OCI-LY3 (cell line): ENCODE results near the gene CIPC.

Experiments
- H2AFZ ChIP-seq: fragments of 200-600, 300-600 bp; shearing (Covaris generic); 2 replicates; pipeline ENCODE4 v1.6.0; 2014; ENCODE audit warnings: antibody characterized with exemption, low read depth, low read length
- H3K27ac ChIP-seq: fragments of 200-600, 300-600 bp; sonication (generic); 2 replicates; pipeline ENCODE4 v1.5.1; 2014; ENCODE audit warnings: mild to moderate bottlenecking, low read length, moderate library complexity, mixed read lengths
- H3K27me3 ChIP-seq: fragments of 200-600, 300-600 bp; sonication (generic); 2 replicates; pipeline ENCODE4 v1.6.1; 2014; ENCODE audit warnings: low read depth, low read length, mixed read lengths
- H3K36me3 ChIP-seq: fragments of 200-600, 300-600 bp; sonication (generic); replicated peaks from 2 replicates; pipeline ENCODE3; 2014; ENCODE audit warnings: low read depth, low read length, mixed read lengths
- H3K4me1 ChIP-seq: fragments of 300-600, 200-600 bp; sonication (generic); 2 replicates; pipeline ENCODE4 v1.6.1; 2014; ENCODE audit warnings: low read length, mixed read lengths
- H3K4me2 ChIP-seq: fragments of 200-600, 300-600 bp; sonication (generic); 2 replicates; pipeline ENCODE4 v1.6.1; 2014; ENCODE audit warnings: low read length, mixed read lengths
- H3K4me3 ChIP-seq: fragments of 300-600, 200-600 bp; sonication (generic); 2 replicates; pipeline ENCODE4 v1.5.1; 2014; ENCODE audit warnings: antibody characterized with exemption, mild to moderate bottlenecking, low read length, moderate library complexity
- H3K79me2 ChIP-seq: fragments of 300-600, 200-600 bp; shearing (Covaris generic); 2 replicates; pipeline ENCODE4 v1.6.1; 2014; ENCODE audit warnings: mild to moderate bottlenecking, low read length, mixed read lengths
- H3K9ac ChIP-seq: fragments of 300-600, 200-600 bp; shearing (Covaris generic); 2 replicates; pipeline ENCODE4 v1.6.0; 2014; ENCODE audit warnings: mild to moderate bottlenecking, low read length, moderate library complexity
- H3K9me3 ChIP-seq: fragments of 200-600, 300-600 bp; shearing (Covaris generic); 2 replicates; pipeline ENCODE4 v1.6.1; 2014; ENCODE audit warnings: low read length, mixed read lengths; ENCODE audit not compliant: insufficient read depth
- H4K20me1 ChIP-seq: fragments of 200-600, 300-600 bp; sonication (generic); 2 replicates; pipeline ENCODE4 v1.6.1; 2016; ENCODE audit warnings: low read length, mixed read lengths; ENCODE audit not compliant: insufficient read depth
- EZH2phosphoT487 ChIP-seq: fragments of 200-600 bp; shearing (Covaris generic); IDR thresholded peaks from 2 replicates; pipeline ENCODE4 v1.6.1; 2018; ENCODE audit warnings: antibody characterized with exemption, mixed run types, low read depth
- TF ChIP-seq, protein P1 (sequence below): fragments of 200-600, 300-600 bp; sonication (generic); IDR thresholded peaks from 2 replicates; pipeline ENCODE4 v1.5.1; 2014; ENCODE audit warnings: antibody characterized with exemption, low read length, low read depth

The CIPC gene

DNA sequence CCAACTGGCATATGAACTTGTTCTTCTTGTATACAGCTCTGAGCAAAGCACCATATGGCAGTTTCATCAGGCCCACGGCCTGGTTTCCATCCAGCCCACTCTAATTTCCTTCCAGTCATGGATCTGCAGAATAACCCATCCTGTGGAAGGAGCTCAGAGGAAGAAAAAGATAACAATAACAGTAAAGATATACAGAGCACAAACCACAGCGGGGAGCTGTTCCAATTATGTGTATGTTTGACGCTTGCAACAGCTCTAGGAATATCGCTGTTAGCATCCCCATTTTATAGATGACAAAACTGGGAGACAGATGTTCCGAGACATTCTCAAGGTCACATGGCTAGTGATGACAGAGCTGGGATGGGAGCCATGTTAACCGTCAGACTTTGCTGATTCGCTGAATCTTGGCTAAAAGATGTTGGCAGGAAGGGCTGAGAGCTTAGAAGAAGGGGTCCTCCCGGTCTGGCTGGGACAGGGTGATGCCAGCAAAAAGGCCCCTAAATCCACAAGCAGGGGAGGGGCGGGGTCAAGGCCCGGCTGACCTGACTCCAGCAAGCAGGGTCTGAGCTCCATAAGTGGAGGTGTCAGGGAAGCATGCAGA, 34.4 kb upstream of the CIPC start:
- peaks cover 8% of the 10 kb centered on the region for H3K4me1 ChIP-seq
- H3K4me2 ChIP-seq: no peak overlapping the region

DNA sequence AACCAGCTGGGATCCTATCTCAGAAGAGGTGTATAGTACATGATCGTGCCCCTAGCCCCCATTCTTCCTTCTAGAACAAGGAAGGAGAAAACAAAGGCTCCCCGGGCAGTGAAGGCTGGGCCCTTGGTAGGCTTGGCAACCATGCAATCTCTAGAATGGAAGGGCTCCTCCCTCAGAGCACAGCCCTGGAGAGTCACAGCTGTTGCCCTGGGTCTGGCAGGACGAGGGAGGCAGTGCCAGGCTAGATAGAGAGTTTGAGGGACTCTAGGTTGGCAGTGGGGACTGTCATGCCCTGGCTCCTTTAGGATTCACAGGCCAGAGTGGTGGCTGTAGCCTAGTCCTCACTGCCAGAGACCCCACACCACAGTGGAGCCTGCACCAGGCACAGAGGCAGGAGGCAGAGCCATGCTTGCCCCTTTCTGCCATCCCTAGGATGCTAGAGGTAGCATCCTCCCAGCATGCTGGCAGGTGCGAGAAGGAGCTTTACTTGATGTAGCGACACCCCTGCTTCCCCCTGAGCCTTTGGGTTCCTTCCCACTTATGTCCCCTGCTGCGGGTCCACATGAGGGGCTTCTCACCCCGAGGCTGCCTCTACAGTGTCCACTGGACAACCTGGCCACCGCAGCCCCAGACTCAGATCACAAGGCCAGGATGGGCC, 33.4 kb upstream of the CIPC start:
- Histone ChIP-seq H3K79me2 (no peaks in the 10 kb centered on the region), H3K36me3 (no peaks in the 10 kb centered on the region)

More for the DNA sequence above, 34.4 kb upstream of the CIPC start:
- peaks cover 4% of the 10 kb centered on the region for H3K27me3 ChIP-seq
- H3K27ac ChIP-seq: no peak overlapping the region
- no peak overlapping the region for H3K4me3 ChIP-seq
- no peaks in the 10 kb centered on the region for H3K9me3 ChIP-seq
- TF ChIP-seq EZH2phosphoT487: no peak
- no peaks in the 10 kb centered on the region for H4K20me1 ChIP-seq
- no peaks in the 10 kb centered on the region for H3K79me2 ChIP-seq
- no peak overlapping the region for H3K9ac ChIP-seq
- H2AFZ ChIP-seq: no peak overlapping the region
- no peaks in the 10 kb centered on the region for H3K36me3 ChIP-seq

DNA sequence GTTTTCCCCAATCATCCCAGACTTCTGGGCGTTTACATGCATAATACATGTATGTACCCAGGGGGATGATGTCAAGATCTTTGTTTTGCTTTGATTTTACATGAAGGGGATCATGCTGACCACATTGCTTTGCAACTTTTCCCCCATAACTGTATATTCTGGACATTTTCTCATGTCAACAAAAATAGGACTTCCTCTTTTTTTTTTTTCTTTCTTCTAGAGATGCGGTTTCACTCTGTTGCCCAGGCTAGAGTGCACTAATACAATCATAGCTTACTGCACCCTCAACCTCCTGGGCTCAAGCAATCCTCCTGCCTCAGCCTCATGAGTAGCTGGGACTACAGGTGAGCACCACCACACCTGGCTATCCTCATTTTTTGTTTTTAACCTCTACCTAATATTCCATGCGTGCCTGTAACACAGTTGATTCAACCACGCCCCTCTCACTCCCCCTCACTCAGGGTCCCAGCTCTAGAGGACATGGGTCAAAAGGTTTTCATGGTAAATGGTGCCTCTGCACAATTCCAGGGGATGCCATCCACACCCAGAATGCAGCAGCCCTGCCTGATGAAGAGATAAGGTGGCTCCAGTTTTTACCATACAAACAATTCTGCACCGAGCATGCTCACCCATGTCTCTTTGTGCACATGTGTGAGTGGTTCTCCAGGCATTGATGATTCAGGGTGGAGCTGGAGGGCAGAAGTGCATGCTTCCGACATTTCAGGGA, 32.0 kb upstream of the CIPC start:
- Histone ChIP-seq H4K20me1 (no peaks in the 10 kb centered on the region), H3K9me3 (no peaks in the 10 kb centered on the region), H3K9ac (no peak overlapping the region), H2AFZ (no peak overlapping the region), H3K4me3 (no peak overlapping the region), H3K36me3 (no peaks in the 10 kb centered on the region), H3K4me2 (no peak overlapping the region), H3K79me2 (no peaks in the 10 kb centered on the region), H3K27me3 (peaks cover 17% of the 10 kb centered on the region), H3K4me1 (peaks cover 8% of the 10 kb centered on the region), H3K27ac (no peak overlapping the region)
- TF ChIP-seq, protein P1, sequence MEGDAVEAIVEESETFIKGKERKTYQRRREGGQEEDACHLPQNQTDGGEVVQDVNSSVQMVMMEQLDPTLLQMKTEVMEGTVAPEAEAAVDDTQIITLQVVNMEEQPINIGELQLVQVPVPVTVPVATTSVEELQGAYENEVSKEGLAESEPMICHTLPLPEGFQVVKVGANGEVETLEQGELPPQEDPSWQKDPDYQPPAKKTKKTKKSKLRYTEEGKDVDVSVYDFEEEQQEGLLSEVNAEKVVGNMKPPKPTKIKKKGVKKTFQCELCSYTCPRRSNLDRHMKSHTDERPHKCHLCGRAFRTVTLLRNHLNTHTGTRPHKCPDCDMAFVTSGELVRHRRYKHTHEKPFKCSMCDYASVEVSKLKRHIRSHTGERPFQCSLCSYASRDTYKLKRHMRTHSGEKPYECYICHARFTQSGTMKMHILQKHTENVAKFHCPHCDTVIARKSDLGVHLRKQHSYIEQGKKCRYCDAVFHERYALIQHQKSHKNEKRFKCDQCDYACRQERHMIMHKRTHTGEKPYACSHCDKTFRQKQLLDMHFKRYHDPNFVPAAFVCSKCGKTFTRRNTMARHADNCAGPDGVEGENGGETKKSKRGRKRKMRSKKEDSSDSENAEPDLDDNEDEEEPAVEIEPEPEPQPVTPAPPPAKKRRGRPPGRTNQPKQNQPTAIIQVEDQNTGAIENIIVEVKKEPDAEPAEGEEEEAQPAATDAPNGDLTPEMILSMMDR: no peak
- TF ChIP-seq EZH2phosphoT487: no peak

More for the DNA sequence above, 33.4 kb upstream of the CIPC start:
- no peak overlapping the region for H2AFZ ChIP-seq
- no peak overlapping the region for H3K4me2 ChIP-seq
- no peaks in the 10 kb centered on the region for H3K9me3 ChIP-seq
- H3K4me3 ChIP-seq: no peak overlapping the region
- no peak overlapping the region for H3K27ac ChIP-seq
- peaks cover 10% of the 10 kb centered on the region for H3K27me3 ChIP-seq
- no peaks in the 10 kb centered on the region for H4K20me1 ChIP-seq
- TF ChIP-seq, protein P1: no peak
- no peak for TF ChIP-seq EZH2phosphoT487
- peaks cover 8% of the 10 kb centered on the region for H3K4me1 ChIP-seq
- H3K9ac ChIP-seq: no peak overlapping the region

DNA sequence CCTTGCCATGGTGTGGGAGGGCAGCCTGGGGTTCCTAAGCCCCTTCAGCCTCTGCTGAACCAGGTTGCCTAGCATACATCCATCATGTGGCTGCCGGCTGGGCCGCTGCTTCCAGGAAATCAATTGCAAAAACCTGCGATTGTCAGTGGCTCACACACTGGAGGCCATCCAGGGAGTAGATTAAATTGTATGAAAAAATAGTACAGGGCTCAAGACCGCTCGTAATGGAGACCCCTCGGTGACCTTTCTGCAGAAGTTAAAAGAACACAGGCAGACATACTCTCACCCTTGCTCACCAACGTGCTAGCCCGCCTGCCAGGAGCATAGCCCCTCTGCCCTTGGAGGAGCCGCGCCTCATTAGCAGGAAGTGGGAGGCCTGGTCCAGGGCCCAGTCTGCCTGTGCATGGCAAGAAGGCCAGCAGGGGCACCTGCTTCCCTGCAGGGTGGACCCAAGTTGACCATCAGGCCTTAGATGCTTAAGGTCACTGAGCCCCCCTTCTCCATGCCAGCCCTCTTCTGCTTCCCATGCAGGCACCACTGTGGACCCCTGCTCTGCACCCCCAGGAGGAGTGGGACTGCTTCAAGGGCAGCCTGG, 31.4 kb upstream of the CIPC start:
- Histone ChIP-seq H3K4me1 (peaks cover 8% of the 10 kb centered on the region), H3K4me2 (no peak overlapping the region), H3K4me3 (no peak overlapping the region), H4K20me1 (no peaks in the 10 kb centered on the region), H3K9ac (no peak overlapping the region), H3K36me3 (no peaks in the 10 kb centered on the region), H3K27me3 (peaks cover 17% of the 10 kb centered on the region), H3K79me2 (no peaks in the 10 kb centered on the region), H3K9me3 (no peaks in the 10 kb centered on the region), H2AFZ (no peak overlapping the region), H3K27ac (no peak overlapping the region)
- TF ChIP-seq, protein P1: no peak
- no peak for TF ChIP-seq EZH2phosphoT487
